ENCODE results near the gene EZR.

Gene EZR

GRCh38 chr6:158786645-158787304, 32.4 kb downstream of the EZR start:
- H3K4me2 ChIP-seq (ENCODE audit: low read depth, low read length), result no peak overlapping the region
- H3K27ac ChIP-seq (ENCODE audit: low read length), result no peak overlapping the region

GRCh38 chr6:158785036-158785435, 34.1 kb downstream of the EZR start:
- H2AFZ ChIP-seq (ENCODE audit: low read length), result no peak overlapping the region
- H3K4me2 ChIP-seq (ENCODE audit: low read depth, low read length), result no peak overlapping the region
- H3K9ac ChIP-seq (ENCODE audit: low read length), result no peak overlapping the region
- no peaks in the 10 kb centered on the region for H4K20me1 ChIP-seq (ENCODE audit: insufficient read depth, low read length)
- TF ChIP-seq EZH2phosphoT487 (IDR thresholded peaks at IDR 0.05; ENCODE audit: low read length) (no peak), CTCF (IDR thresholded peaks at IDR 0.05; ENCODE audit: low read length) (no peak), EZH2 (optimal IDR thresholded peaks at IDR 0.05; ENCODE audit: low read depth, low read length) (no peak)
- no peaks in the 10 kb centered on the region for H3F3A ChIP-seq (ENCODE audit: insufficient read depth, low read length)
- no peaks in the 10 kb centered on the region for H3K36me3 ChIP-seq (replicated peaks; ENCODE audit: insufficient read depth, low read length)
- no peak overlapping the region for H3K4me3 ChIP-seq (ENCODE audit: low read length)
- H3K27ac ChIP-seq (ENCODE audit: low read length), result no peak overlapping the region
- no peaks in the 10 kb centered on the region for H3K27me3 ChIP-seq (replicated peaks; ENCODE audit: insufficient read depth, low read length)
- no peaks in the 10 kb centered on the region for H3K9me3 ChIP-seq (replicated peaks; ENCODE audit: insufficient read depth, low read length)
- DNase-seq, result no peak
- peaks cover 45% of the 10 kb centered on the region for H3K79me2 ChIP-seq (ENCODE audit: low read length)
- H3K9me2 ChIP-seq (replicated peaks; ENCODE audit: insufficient read depth, low read length), result no peaks in the 10 kb centered on the region
- H3K4me1 ChIP-seq (ENCODE audit: low read length), result no peaks in the 10 kb centered on the region

More at GRCh38 chr6:158786645-158787304, 32.4 kb downstream of the EZR start:
- no peak overlapping the region for H3K4me3 ChIP-seq (ENCODE audit: low read length)
- no peaks in the 10 kb centered on the region for H3K9me2 ChIP-seq (replicated peaks; ENCODE audit: insufficient read depth, low read length)
- H3K9me3 ChIP-seq (replicated peaks; ENCODE audit: insufficient read depth, low read length), result no peaks in the 10 kb centered on the region
- no peaks in the 10 kb centered on the region for H3F3A ChIP-seq (ENCODE audit: insufficient read depth, low read length)
- no peaks in the 10 kb centered on the region for H3K27me3 ChIP-seq (replicated peaks; ENCODE audit: insufficient read depth, low read length)
- TF ChIP-seq EZH2phosphoT487 (IDR thresholded peaks at IDR 0.05; ENCODE audit: low read length) (no peak), EZH2 (optimal IDR thresholded peaks at IDR 0.05; ENCODE audit: low read depth, low read length) (no peak)
- H3K36me3 ChIP-seq (replicated peaks; ENCODE audit: insufficient read depth, low read length), result no peaks in the 10 kb centered on the region
- H4K20me1 ChIP-seq (ENCODE audit: insufficient read depth, low read length), result peaks cover 3% of the 10 kb centered on the region; the same call in 1 of the 2 replicates
- no peak for DNase-seq
- no peak overlapping the region for H2AFZ ChIP-seq (ENCODE audit: low read length)
- H3K9ac ChIP-seq (ENCODE audit: low read length), result no peak overlapping the region
- H3K4me1 ChIP-seq (ENCODE audit: low read length), result no peaks in the 10 kb centered on the region
- peaks cover 54% of the 10 kb centered on the region for H3K79me2 ChIP-seq (ENCODE audit: low read length)

GRCh38 chr6:158784505-158784904, 34.7 kb downstream of the EZR start:
- Histone ChIP-seq H4K20me1 (ENCODE audit: insufficient read depth, low read length) (no peaks in the 10 kb centered on the region), H3K79me2 (ENCODE audit: low read length) (peaks cover 39% of the 10 kb centered on the region), H3K27ac (ENCODE audit: low read length) (no peak overlapping the region), H3K36me3 (replicated peaks; ENCODE audit: insufficient read depth, low read length) (no peaks in the 10 kb centered on the region), H3K9ac (ENCODE audit: low read length) (no peak overlapping the region), H3F3A (ENCODE audit: insufficient read depth, low read length) (no peaks in the 10 kb centered on the region), H3K27me3 (replicated peaks; ENCODE audit: insufficient read depth, low read length) (no peaks in the 10 kb centered on the region), H3K9me3 (replicated peaks; ENCODE audit: insufficient read depth, low read length) (no peaks in the 10 kb centered on the region), H3K9me2 (replicated peaks; ENCODE audit: insufficient read depth, low read length) (no peaks in the 10 kb centered on the region), H3K4me3 (ENCODE audit: low read length) (no peak overlapping the region), H3K4me2 (ENCODE audit: low read depth, low read length) (no peak overlapping the region), H2AFZ (ENCODE audit: low read length) (no peak overlapping the region), H3K4me1 (ENCODE audit: low read length) (no peaks in the 10 kb centered on the region)
- DNase-seq, result no peak
- TF ChIP-seq EZH2 (optimal IDR thresholded peaks at IDR 0.05; ENCODE audit: low read depth, low read length) (no peak), EZH2phosphoT487 (IDR thresholded peaks at IDR 0.05; ENCODE audit: low read length) (no peak), CTCF (IDR thresholded peaks at IDR 0.05; ENCODE audit: low read length) (no peak)

- TF ChIP-seq EZH2phosphoT487 (IDR thresholded peaks at IDR 0.05; ENCODE audit: low read length) (no peak), EZH2 (optimal IDR thresholded peaks at IDR 0.05; ENCODE audit: low read depth, low read length) (no peak), CTCF (IDR thresholded peaks at IDR 0.05; ENCODE audit: low read length) (no peak)
- no peak overlapping the region for H3K9ac ChIP-seq (ENCODE audit: low read length)
- H3K4me3 ChIP-seq (ENCODE audit: low read length), result no peak overlapping the region
- H3K27ac ChIP-seq (ENCODE audit: low read length), result no peak overlapping the region
- H3K4me1 ChIP-seq (ENCODE audit: low read length), result no peaks in the 10 kb centered on the region
- H4K20me1 ChIP-seq (ENCODE audit: insufficient read depth, low read length), result no peaks in the 10 kb centered on the region
- peaks cover 37% of the 10 kb centered on the region for H3K79me2 ChIP-seq (ENCODE audit: low read length)
- no peaks in the 10 kb centered on the region for H3K36me3 ChIP-seq (replicated peaks; ENCODE audit: insufficient read depth, low read length)
- H3F3A ChIP-seq (ENCODE audit: insufficient read depth, low read length), result no peaks in the 10 kb centered on the region
- no peaks in the 10 kb centered on the region for H3K9me3 ChIP-seq (replicated peaks; ENCODE audit: insufficient read depth, low read length)
- no peaks in the 10 kb centered on the region for H3K27me3 ChIP-seq (replicated peaks; ENCODE audit: insufficient read depth, low read length)
- no peak overlapping the region for H2AFZ ChIP-seq (ENCODE audit: low read length)
- no peak for DNase-seq
- no peak overlapping the region for H3K4me2 ChIP-seq (ENCODE audit: low read depth, low read length)
- no peaks in the 10 kb centered on the region for H3K9me2 ChIP-seq (replicated peaks; ENCODE audit: insufficient read depth, low read length)
These were observed 35.3 kb downstream of the EZR start for GRCh38 chr6:158783851-158784250.
